Measurements from ENCODE around the gene KRT86. TPM values are rescaled to one million over a fixed set of nuclear protein-coding genes. Genes with fewer than 3 reads are reported as not detected.

KRT86 gene
- total RNA-seq = not detected in 2 replicates

DNA sequence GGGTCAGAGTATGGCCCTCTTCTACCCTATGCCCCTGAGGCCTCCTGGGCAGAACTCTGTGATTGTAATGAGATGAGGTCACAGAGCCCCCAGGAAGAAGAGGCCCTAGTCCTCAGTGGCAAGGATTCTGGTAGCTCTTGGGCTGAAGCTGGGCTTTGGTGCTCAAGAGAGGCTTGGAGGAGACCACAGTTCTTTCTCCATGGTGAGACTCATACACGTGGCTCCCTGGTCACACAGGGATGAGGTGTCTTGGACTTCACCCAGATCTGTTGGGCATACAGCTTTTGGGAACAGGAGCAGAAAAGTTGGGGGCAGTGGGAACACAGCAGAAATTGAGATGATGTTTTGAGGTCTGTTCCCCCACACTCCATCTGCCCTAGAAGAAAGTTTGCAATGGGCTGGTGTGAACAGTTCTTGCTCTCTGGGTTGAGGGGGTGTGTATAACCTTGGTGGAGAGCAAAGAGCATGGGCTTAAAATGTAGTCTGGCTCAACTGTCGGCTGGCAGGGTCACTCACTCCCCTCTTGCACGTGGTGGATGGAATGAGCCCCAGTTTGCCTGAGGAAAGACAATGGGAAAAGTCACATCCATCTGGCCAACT, at the start of gene KRT86:
TSS of gene KRT86 (plus strand) at position 125 of the 600 bp plus-strand sequence. CDS start 27,272 bp downstream, outside the sequence.

DNA sequence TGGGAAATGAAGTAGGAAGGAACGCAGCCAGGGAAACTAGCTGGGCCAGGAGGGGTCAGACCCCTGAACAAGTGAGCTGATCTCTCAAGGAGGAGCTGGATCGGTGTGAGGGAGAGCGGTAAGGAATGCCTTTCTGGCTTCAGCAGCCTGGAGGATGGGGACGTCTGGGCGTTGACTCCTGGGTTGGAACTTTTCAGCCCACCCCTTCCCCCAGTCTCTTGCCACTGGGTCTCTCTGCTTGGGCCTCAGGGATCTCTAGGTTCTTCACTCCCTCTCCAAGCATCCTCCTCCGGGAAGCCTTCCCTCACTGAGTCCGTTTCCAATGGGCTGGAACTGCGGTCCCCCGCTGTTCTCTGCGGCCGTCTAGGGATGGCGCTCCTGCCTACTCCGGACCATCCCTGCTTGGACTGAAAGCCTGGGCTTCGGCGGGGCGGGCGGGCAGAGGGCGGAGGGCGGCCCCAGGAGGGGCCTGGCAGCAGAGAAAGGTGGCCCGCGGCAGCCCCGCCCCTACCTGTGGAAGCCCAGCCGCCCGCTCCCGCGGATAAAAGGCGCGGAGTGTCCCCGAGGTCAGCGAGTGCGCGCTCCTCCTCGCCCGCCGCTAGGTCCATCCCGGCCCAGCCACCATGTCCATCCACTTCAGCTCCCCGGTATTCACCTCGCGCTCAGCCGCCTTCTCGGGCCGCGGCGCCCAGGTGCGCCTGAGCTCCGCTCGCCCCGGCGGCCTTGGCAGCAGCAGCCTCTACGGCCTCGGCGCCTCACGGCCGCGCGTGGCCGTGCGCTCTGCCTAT, 41.6 kb upstream of the KRT86 start, which contains the start of gene KRT7:
TSS of gene KRT7 (plus strand) at position 570 of the 788 bp plus-strand sequence. CDS start at position 624, 54 bp downstream.

DNA sequence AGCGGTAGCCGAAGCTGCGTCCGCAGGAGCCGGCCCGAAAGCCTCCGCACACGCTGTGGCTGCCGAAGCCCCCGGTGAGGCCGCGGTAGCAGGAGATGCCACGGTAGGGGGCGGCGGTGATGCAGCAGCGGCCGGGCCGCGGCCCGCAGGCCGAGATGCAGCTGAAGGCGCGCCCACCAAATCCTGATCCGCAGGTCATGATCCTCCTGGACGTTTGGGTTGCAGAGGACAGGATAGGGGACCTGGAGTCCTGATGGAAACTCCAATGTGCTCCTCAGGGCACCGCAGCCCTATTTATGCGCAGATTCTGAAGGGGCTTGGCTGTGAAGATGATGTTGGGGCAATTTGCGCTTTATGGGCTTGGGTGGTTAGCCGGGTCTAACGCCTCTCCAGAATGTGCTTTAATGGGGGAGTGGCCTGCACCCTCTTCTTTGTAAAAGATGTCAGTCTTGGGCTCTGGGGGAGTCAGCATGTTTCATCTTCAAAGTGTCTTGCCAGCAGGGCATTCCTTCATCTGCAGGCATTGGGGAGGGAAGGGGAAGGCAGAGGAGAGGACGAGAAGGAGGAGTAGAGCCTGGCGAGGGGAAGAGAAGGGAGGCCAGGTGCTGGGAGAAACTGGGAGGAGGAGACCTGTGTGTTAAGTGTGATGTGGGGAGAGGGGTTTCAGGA, 17.0 kb downstream of the KRT86 start, which contains the start of gene KRT81:
TSS of gene KRT81 (minus strand) at position 268 of the 669 bp plus-strand sequence. CDS start at position 199, 69 bp downstream.

DNA sequence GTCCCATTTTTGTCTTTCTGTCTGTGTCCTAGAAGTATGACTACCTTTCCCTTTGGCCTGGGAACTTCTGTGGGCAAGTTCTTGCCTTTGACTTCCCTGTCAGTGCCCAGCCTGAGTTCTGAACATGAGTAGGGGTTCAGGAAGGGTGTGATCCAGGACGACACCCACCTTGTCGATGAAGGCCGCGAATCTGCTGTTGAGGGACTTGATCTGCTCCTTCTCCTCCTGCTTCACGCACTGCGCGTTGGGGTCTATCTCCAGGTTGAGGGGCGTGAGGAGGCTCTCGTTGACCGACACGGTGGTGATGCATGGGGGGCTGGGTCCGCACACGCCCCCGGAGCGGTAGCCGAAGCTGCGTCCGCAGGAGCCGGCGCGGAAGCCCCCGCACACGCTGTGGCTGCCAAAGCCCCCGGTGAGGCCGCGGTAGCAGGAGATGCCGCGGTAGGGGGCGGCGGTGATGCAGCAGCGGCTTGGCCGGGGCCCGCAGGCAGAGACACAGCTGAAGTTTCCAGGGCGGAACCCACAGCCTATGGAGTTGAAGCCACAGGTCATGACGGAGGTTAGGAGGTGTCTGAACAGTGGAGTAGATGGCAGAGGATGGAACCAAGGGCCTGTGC, 46.4 kb downstream of the KRT86 start, which contains the start of gene KRT83:
TSS of gene KRT83 (minus strand) at position 615 of the 617 bp plus-strand sequence. CDS start at position 552, 63 bp downstream.

Other genes starting within 250 kb of the KRT86 start
- gene NR4A1, start 223.2 kb upstream of the KRT86 start, total RNA-seq = 2.6 and 4.3 TPM in 2 replicates
- 57.6 and 74.9 TPM in 2 replicates for gene ATG101, start 204.7 kb upstream of the KRT86 start, total RNA-seq
- 4.5 and 4.8 TPM in 2 replicates for gene SMIM41, start 194.9 kb upstream of the KRT86 start, total RNA-seq
- 0.44 TPM in 1 of 2 replicates, not detected in the other for gene KRT80, start 82.6 kb upstream of the KRT86 start, total RNA-seq
- gene KRT7, start 41.4 kb upstream of the KRT86 start, total RNA-seq = 7.8 and 8.7 TPM in 2 replicates
- 0.15 TPM in 1 of 2 replicates, not detected in the other for gene KRT81, start 16.9 kb downstream of the KRT86 start, total RNA-seq
- gene KRT83, start 46.8 kb downstream of the KRT86 start, total RNA-seq = not detected in 2 replicates
- not detected in 2 replicates for gene KRT85, start 92.8 kb downstream of the KRT86 start, total RNA-seq
- not detected in 2 replicates for gene KRT84, start 111.0 kb downstream of the KRT86 start, total RNA-seq
- gene KRT82, start 131.7 kb downstream of the KRT86 start, total RNA-seq = not detected in 2 replicates
- not detected in 2 replicates for gene KRT75, start 159.7 kb downstream of the KRT86 start, total RNA-seq
- not detected in 2 replicates for gene KRT6B, start 177.5 kb downstream of the KRT86 start, total RNA-seq
- gene KRT6C, start 199.2 kb downstream of the KRT86 start, total RNA-seq = not detected in 2 replicates
- under 0.01 TPM in 1 of 2 replicates, not detected in the other for gene KRT6A, start 218.6 kb downstream of the KRT86 start, total RNA-seq
- gene KRT5, start 245.7 kb downstream of the KRT86 start, total RNA-seq = 0.50 and 6.7 TPM in 2 replicates

Data from smooth muscle cell of trachea (primary cell).